Measurements from ENCODE around the gene CFAP46. TPM values are rescaled to one million over a fixed set of nuclear protein-coding genes. Genes with fewer than 3 reads are reported as not detected.

CFAP46 gene
- total and polyA plus RNA-seq, 2 experiments from 2014 or later: 2.2 to 2.4 TPM

DNA sequence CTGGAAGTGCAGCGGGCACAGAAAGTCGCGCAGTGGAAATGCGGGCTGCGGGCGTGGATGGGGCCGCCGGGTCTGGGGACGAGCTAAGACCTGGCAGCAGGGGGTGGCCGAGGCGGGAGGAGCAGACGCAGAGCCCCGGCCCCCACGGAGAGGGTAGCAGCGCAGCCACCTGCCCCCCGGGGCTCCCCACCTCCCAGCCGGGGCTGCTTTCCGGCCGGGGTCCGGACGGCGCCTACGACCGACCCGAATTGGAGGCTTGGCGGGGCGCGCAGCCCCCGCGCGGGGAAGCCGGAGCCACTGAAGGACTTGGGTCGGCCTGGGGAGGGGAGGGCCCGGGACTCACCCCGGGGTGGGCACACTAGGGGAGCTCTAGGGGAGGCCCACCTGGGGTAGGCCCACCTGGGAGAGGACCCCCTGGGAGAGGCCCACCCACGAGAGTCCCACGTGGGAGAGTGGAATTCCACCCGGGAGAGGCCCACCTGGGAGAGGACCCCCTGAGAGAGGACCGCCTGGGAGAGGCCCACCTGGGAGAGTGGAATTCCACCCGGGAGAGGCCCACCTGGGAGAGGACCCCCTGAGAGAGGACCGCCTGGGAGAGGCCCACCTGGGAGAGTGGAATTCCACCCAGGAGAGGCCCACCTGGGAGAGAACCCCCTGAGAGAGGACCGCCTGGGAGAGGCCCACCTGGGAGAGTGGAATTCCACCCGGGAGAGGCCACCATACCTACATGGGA lies 854 bp upstream of the CFAP46 start:
- H4K20me1 ChIP-seq (ENCODE audit: insufficient read depth, poor library complexity, severe bottlenecking): no peaks in the 10 kb centered on the region
- no peaks in the 10 kb centered on the region for H3K9me3 ChIP-seq (ENCODE audit: low read depth)
- H3K79me2 ChIP-seq: no peaks in the 10 kb centered on the region
- DNase-seq (ENCODE audit: low spot score): no peak
- H3K4me2 ChIP-seq: peak overlapping the region; percentile 92
- H2AFZ ChIP-seq: peak overlapping the region; percentile 84
- H3K27me3 ChIP-seq: no peaks in the 10 kb centered on the region
- no peak overlapping the region for H3K27ac ChIP-seq
- 61% methylated on average over 34 of the region's 43 CpGs for WGBS (ENCODE audit: low lambda C conversion rate, missing lambda C conversion rate)
- TF ChIP-seq EZH2 (IDR thresholded peaks at IDR 0.05; ENCODE audit: borderline replicate concordance) (no peak), EZH2phosphoT487 (IDR thresholded peaks at IDR 0.05; ENCODE audit: low read depth, severe bottlenecking, unreplicated experiment) (no peak), CTCF (IDR thresholded peaks at IDR 0.05; ENCODE audit: poor library complexity) (no peak)
- H3K9me2 ChIP-seq (replicated peaks; ENCODE audit: insufficient read depth): no peaks in the 10 kb centered on the region
- H3K4me1 ChIP-seq (ENCODE audit: insufficient read depth): peaks cover 4% of the 10 kb centered on the region
- H3K4me3 ChIP-seq: peak overlapping the region; percentile 47
- H3K36me3 ChIP-seq (replicated peaks; ENCODE audit: insufficient read depth, low read depth): no peaks in the 10 kb centered on the region

DNA sequence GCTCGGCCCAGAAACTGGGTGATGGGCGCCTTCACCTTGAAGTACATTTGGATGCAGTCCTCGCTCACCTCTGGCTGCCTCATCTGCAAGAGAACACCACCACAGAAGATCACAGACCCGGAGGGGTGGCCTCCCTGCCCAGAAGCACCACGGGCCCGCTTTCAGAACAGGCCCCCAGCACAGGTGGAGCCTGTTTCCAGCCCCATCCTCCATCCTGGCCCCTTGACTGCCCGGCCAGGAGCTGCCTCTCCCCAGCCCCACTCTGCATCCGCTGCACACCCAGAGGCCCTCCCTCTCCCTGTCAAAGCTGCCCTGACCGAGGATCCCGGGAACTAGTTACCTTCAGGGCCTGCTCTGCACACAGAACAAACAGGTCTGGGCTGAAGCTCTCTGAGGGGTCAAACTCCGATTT lies 724 bp downstream of the CFAP46 start:
- WGBS (ENCODE audit: low lambda C conversion rate, missing lambda C conversion rate): 55% methylated on average over 11 of the region's 11 CpGs
- Histone ChIP-seq H3K9me3 (ENCODE audit: low read depth) (no peaks in the 10 kb centered on the region), H4K20me1 (ENCODE audit: insufficient read depth, poor library complexity, severe bottlenecking) (no peaks in the 10 kb centered on the region), H2AFZ (peak overlapping the region; percentile 84), H3K79me2 (no peaks in the 10 kb centered on the region), H3K4me1 (ENCODE audit: insufficient read depth) (peaks cover 4% of the 10 kb centered on the region), H3K36me3 (replicated peaks; ENCODE audit: insufficient read depth, low read depth) (no peaks in the 10 kb centered on the region), H3K27ac (no peak overlapping the region), H3K4me2 (peak overlapping the region; percentile 92), H3K27me3 (no peaks in the 10 kb centered on the region), H3K9me2 (replicated peaks; ENCODE audit: insufficient read depth) (no peaks in the 10 kb centered on the region), H3K4me3 (peak overlapping the region; percentile 47)
- DNase-seq (ENCODE audit: low spot score): peak; percentile 30
- TF ChIP-seq EZH2 (IDR thresholded peaks at IDR 0.05; ENCODE audit: borderline replicate concordance): no peak
- no peak for TF ChIP-seq EZH2phosphoT487 (IDR thresholded peaks at IDR 0.05; ENCODE audit: low read depth, severe bottlenecking, unreplicated experiment)
- no peak for TF ChIP-seq CTCF (IDR thresholded peaks at IDR 0.05; ENCODE audit: poor library complexity)

DNA sequence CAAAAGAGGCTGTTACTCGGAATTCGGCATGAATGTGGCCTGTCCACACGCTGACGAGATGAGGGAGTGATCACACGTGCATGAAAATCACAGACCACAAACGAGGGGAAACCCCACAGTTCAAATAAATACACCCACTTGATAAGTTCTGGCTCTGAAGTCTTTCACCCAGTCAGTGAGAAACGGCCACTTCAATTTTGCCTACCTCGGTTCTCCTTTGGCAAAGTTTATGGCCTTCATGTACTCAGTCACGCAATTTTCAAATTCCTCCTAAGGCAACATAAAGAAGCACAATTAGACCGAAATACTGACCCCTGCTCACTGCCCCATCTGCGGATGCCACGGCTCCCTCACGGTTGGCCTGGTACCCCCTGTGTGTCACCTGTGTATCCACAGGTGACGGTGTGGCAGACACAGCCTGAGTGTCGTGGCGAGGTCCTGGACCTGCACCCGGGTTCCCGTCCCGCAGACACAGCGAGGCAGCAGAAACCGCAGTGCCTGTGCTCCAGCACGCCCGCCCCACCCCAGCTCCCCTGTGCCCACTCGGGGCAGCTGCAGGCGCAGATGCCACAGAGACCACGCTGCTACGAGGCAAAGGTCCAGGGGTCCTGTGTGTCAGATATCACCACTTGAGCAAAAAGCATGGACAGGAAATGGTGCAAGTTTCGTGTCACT lies 1.4 kb downstream of the CFAP46 start:
- no peaks in the 10 kb centered on the region for H3K9me2 ChIP-seq (replicated peaks; ENCODE audit: insufficient read depth)
- H3K27ac ChIP-seq: no peak overlapping the region
- no peak overlapping the region for H3K4me2 ChIP-seq
- TF ChIP-seq CTCF (IDR thresholded peaks at IDR 0.05; ENCODE audit: poor library complexity) (no peak), EZH2phosphoT487 (IDR thresholded peaks at IDR 0.05; ENCODE audit: low read depth, severe bottlenecking, unreplicated experiment) (no peak), EZH2 (IDR thresholded peaks at IDR 0.05; ENCODE audit: borderline replicate concordance) (no peak)
- H4K20me1 ChIP-seq (ENCODE audit: insufficient read depth, poor library complexity, severe bottlenecking): no peaks in the 10 kb centered on the region
- H3K79me2 ChIP-seq: no peaks in the 10 kb centered on the region
- DNase-seq (ENCODE audit: low spot score): no peak
- no peaks in the 10 kb centered on the region for H3K27me3 ChIP-seq
- peaks cover 4% of the 10 kb centered on the region for H3K4me1 ChIP-seq (ENCODE audit: insufficient read depth)
- H2AFZ ChIP-seq: no peak overlapping the region
- 94% methylated on average over 26 of the region's 28 CpGs for WGBS (ENCODE audit: low lambda C conversion rate, missing lambda C conversion rate)
- no peak overlapping the region for H3K4me3 ChIP-seq
- no peaks in the 10 kb centered on the region for H3K36me3 ChIP-seq (replicated peaks; ENCODE audit: insufficient read depth, low read depth)
- H3K9me3 ChIP-seq (ENCODE audit: low read depth): no peaks in the 10 kb centered on the region

All from hepatocyte (in vitro differentiated cells).